GM21529 (cell line): ENCODE data around the gene ERN1.

ENCODE experiments used
- ATAC-seq: cut with Tn5 transposase; IDR thresholded peaks from one replicate; pipeline ENCODE4 v1.9.1; 2021; ENCODE audit not compliant: unreplicated experiment

ERN1 gene

DNA sequence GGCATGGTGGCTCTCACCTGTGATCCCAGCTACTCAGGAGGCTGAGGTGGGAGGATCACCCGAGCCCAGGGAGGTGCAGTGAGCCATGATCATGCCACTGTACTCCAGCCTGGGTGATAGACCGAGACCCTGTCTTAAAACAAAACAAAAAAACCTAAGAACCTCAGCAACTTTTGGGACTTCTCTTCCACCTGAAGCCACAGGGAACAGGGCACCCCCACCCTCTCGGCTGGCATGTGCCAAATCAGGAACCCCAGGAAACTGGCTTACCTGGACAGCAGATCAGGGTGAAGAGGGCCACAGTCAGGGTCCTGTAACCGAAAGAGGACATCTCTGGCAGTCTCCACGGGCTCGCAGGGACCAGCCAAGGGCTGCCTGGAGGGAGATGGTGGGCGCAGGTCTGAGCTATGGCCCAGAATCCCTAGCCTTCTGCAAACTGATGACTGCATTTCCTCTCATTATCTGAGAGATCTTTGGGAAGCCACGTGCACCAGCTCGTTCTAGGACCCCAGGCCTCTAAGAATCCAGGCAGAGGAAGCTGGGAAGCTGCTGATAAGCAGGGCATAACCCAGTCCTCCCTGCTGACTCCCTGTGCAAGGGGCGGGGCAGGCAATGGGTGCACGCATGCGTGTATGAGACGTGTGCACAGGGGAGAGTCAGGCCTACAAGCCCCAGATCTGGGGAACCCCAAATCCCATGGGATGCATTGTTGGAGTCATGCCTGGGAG is 123.4 kb downstream of the ERN1 start:
- no peak for ATAC-seq

- no peak for ATAC-seq
Measured at GRCh38 chr17:64005734-64006167, 124.2 kb downstream of the ERN1 start.

- no peak for ATAC-seq
Measured at GRCh38 chr17:64004903-64005733, 124.8 kb downstream of the ERN1 start.

- ATAC-seq: no peak
Measured at GRCh38 chr17:64004218-64004770, 125.7 kb downstream of the ERN1 start.

- no peak for ATAC-seq
Measured at GRCh38 chr17:64003526-64004121, 126.3 kb downstream of the ERN1 start.

- no peak for ATAC-seq
Measured at GRCh38 chr17:64002658-64003525, 127.1 kb downstream of the ERN1 start.

- ATAC-seq: no peak
Measured at GRCh38 chr17:64001763-64002529, 128.0 kb downstream of the ERN1 start.

GRCh38 chr17:64001091-64001579 is 128.8 kb downstream of the ERN1 start:
- ATAC-seq: no peak

DNA sequence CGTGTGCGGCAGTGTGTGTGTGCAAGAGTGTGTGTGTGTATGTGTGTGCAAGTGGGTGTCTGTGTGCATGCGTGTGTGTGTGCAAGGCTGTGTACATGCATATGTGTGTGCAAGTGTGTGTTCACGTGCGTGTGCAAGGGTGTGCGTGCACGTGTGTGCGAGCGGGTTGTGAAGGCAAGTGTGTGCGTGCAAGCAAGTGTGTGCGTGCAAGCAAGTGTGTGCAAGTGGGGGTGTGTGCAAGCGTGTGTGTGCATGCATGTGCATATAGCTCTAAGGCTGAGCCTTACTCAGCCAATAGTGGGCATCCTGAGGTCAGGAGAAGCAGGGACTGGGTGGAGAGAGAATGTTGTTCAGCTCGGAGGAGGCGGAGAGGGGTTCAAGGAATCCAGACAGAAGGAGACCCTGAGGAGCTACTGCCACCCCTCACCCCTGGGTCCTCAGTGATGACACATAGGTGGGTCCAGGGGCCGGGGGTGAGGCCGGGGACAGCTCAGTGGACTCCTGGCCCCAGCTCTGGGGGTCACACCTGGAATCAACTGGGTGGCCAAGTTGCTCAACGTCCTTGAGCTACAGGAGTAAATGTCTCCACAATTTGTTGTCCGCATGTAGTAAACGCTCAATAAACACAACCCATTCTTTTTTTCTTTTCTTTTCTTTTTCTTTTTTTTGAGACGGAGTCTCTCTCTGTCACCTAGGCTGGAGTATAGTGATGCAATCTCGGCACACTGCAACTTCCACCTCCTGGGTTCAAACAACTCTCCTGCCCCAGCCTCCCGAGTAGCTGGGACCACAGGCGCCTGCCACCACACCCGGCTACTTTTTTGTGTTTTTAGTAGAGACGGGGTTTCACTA is 130.0 kb downstream of the ERN1 start:
- ATAC-seq: no peak

DNA sequence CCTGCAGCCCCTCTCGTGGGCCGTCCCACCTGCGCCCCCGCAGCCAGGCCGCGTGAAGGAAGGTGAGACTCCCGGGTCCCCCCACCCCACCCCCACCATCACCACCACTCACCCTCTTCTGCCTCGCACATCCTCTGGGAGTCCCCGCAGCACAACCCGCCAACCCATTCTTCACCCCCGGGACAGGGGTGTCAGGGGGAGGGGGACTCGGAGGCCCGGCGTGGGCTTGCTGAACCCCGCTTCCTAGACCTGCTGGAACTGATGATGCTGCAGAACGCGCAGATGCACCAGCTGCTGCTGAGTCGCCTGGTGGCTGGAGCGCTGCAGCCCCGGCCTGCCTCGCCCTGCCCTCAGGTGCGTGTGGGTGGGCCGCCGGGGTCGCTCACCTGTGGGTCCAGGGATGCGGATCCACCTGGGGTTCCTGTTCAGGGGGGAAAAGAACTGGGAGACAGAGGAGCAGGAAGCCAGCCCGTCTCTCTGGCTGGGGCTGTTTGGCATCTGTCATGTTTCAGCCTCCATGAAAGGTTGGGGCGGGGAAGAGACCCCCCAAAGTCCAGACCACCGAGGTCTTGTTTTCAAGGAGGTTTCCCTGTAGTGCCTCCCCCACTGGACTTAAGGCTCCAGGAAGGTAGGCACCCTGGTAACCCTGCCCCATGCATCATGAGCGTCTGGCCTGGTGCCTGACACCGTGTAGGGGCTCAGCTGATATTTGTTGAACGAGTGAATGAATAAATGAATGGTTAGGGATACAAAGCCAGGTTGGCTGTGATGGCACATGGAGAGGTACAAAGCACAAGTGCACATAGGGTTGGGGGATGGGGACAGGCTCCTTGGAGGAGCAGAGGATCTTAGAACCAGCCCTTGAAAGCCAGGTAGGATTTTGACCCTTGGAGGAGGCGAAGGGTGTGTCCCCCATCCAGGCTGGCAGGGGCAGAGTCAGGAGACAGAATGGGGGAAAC is 130.9 kb downstream of the ERN1 start:
- ATAC-seq: no peak

DNA sequence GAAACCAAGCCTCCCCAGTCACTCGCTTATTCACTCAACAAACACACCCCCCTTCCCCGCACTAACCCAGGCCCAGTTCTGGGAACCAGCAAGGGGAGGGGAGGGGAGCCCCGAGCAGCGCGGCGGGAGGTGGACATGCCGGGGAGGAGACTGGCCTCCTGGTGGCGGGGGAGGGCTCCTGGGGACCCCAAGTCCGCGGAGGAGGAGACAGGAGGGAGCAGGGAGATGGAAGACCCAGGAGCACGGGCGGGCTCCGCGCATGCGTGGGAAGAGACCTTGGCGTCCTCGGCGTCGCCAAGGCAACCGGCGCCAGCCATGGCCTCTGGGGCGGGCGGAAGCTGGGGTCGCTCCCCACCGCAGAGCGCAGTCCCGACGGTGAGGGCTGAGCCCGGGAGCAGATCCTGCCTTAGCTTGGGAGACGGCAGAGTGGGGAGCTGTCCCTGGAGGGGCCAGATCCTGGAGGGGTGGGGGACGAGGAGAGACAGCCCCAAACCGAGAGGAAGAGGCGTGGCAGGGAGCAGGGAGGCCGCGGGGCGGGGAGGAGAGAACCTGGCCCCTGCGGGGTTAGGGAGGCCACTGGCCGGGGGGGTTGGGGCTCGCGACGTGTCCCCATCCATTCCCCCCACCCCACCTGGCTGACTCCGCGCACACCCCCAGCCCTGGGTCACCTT is 131.8 kb downstream of the ERN1 start, which contains the start of gene PRR29:
PRR29 (plus strand) TSS at position 302 of the 671 bp plus-strand sequence; CDS start at position 316, 14 bp downstream.
- no peak for ATAC-seq

DNA sequence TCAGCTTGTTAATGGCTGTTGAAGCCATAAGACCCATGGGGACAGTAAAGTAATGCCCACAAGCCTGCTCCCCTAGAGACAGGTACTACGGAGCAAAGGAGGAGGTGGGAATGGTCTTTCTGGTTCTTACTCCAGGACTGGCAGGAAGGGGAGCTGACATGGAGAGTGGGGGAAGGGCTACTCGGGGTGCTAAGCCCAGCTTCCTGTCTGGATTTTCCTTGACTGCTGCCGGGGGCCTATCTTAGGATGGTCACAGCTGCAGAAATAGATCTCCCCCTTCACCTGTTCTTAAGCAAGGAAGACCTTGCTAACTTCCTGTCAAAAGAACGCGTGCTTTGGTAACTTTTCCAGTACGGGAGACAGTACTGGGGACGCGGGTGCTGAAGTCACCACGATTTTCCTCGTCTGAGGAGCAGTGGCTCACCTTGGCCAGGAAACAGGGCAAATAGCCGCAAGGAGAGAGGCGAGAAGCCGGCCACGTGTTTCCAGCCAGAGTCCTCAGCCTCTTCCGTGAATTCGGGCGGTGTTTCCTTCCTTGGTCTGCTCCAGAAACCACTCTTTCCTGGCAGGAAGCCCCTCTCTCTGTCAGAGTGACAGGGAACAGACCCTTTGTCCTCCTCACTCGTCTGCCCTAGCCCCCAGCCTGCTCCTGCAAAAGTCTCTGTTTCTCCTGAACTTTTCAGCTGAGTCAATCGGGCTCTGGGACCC is 132.4 kb downstream of the ERN1 start:
- no peak for ATAC-seq

GRCh38 chr17:63996430-63997182 is 133.3 kb downstream of the ERN1 start:
- no peak for ATAC-seq

DNA sequence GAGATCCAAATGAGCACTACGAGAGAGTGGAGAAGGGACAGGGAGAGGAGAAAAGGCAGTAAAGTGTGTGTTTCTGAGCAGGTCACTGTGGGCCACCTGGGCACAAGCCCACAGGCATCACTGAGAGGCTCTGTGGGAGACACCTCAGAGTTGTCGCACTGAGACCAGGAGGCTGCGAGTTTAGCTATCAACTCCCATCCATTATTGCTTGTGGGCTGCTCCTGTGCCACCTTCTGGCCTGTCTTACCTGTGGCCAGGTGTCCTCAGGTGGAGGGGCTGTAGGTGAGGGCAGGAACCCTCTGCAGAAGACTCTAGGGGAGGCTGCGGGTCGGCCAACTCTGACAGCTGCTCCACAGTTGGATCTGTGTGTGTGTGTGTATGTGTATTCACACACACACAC is 134.3 kb downstream of the ERN1 start:
- no peak for ATAC-seq

GRCh38 chr17:63993368-63993985 is 136.5 kb downstream of the ERN1 start:
- no peak for ATAC-seq
